Measurements from ENCODE around the gene RAB4A. TPM values are rescaled to one million over a fixed set of nuclear protein-coding genes. Genes with fewer than 3 reads are reported as not detected.

The RAB4A gene
- total and polyA plus RNA-seq, 2 of the 13 experiments (the other 11 are each of a cell fraction or from before 2014, with no cell fraction given), result 56.0 to 80.1 TPM

DNA sequence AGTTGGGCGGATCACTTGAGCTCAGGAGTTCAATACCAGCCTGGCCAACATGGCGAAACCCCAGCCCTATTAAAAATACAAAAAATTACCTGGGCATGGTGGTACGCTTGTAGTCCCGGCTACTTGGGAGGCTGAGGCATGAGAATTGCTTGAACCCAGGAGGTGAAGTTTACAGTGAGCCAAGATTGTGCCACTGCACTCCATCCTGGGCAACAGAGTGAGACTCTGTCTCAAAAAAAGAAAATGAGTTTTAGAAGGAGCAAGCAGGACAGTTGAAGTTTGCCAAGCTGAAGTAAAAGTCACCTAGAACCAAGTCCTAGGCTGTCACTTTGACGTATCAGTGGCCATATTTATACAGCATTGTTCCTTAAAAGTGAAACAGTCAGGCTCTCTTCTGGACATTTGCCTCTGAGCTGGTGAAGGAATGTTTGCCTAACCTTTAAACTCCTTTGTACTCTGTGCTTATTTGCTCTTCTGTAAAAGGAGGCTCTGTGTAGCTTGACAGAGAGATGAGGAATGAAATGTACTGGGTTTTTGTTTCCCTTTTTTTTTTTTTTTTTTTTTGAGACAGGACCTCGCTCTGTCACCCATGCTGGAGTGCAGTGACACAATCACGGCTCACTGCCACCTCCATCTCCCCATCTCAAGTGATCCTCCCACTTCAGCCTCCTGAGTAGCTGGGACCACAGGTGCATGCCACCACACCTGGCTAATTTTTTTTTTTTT is 2.8 kb downstream of the RAB4A start (continued):
- TF ChIP-seq, protein P1, sequence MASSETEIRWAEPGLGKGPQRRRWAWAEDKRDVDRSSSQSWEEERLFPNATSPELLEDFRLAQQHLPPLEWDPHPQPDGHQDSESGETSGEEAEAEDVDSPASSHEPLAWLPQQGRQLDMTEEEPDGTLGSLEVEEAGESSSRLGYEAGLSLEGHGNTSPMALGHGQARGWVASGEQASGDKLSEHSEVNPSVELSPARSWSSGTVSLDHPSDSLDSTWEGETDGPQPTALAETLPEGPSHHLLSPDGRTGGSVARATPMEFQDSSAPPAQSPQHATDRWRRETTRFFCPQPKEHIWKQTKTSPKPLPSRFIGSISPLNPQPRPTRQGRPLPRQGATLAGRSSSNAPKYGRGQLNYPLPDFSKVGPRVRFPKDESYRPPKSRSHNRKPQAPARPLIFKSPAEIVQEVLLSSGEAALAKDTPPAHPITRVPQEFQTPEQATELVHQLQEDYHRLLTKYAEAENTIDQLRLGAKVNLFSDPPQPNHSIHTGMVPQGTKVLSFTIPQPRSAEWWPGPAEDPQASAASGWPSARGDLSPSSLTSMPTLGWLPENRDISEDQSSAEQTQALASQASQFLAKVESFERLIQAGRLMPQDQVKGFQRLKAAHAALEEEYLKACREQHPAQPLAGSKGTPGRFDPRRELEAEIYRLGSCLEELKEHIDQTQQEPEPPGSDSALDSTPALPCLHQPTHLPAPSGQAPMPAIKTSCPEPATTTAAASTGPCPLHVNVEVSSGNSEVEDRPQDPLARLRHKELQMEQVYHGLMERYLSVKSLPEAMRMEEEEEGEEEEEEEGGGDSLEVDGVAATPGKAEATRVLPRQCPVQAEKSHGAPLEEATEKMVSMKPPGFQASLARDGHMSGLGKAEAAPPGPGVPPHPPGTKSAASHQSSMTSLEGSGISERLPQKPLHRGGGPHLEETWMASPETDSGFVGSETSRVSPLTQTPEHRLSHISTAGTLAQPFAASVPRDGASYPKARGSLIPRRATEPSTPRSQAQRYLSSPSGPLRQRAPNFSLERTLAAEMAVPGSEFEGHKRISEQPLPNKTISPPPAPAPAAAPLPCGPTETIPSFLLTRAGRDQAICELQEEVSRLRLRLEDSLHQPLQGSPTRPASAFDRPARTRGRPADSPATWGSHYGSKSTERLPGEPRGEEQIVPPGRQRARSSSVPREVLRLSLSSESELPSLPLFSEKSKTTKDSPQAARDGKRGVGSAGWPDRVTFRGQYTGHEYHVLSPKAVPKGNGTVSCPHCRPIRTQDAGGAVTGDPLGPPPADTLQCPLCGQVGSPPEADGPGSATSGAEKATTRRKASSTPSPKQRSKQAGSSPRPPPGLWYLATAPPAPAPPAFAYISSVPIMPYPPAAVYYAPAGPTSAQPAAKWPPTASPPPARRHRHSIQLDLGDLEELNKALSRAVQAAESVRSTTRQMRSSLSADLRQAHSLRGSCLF (CRISPR knock-in tag; IDR thresholded peaks at IDR 0.05; ENCODE audit: borderline replicate concordance), result no peak
- TF ChIP-seq GABPA (IDR thresholded peaks at IDR 0.05; ENCODE audit: low read depth, low read length) (no peak), GABPA (CRISPR knock-in tag; IDR thresholded peaks at IDR 0.05; ENCODE audit: low read depth) (peak; percentile 29; the same call in 1 of the 2 replicates), ZSCAN20 (CRISPR knock-in tag; IDR thresholded peaks at IDR 0.05; ENCODE audit: borderline replicate concordance) (no peak), ARNT (IDR thresholded peaks at IDR 0.05) (no peak), SKI (IDR thresholded peaks at IDR 0.05; ENCODE audit: partially characterized antibody) (peak; percentile 37), ZNF746 (CRISPR knock-in tag; IDR thresholded peaks at IDR 0.05) (no peak), ZNF496 (CRISPR knock-in tag; IDR thresholded peaks at IDR 0.05; ENCODE audit: insufficient replicate concordance) (no peak), RCOR2 (CRISPR knock-in tag; IDR thresholded peaks at IDR 0.05) (peak; percentile 90), ZNF788 (CRISPR knock-in tag; IDR thresholded peaks at IDR 0.05; ENCODE audit: borderline replicate concordance) (no peak), CBFB (CRISPR knock-in tag; IDR thresholded peaks at IDR 0.05) (0 out of 2 replicates have a peak, but pooled peaks have one; percentile 24), ZNF7 (CRISPR knock-in tag; IDR thresholded peaks at IDR 0.05) (peak; percentile 92), SIN3B (IDR thresholded peaks at IDR 0.05; ENCODE audit: low read length) (no peak), ZNF776 (CRISPR knock-in tag; IDR thresholded peaks at IDR 0.05) (no peak)
- TF ChIP-seq, protein P2, sequence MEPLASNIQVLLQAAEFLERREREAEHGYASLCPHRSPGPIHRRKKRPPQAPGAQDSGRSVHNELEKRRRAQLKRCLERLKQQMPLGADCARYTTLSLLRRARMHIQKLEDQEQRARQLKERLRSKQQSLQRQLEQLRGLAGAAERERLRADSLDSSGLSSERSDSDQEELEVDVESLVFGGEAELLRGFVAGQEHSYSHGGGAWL (CRISPR knock-in tag; IDR thresholded peaks at IDR 0.05), result no peak
- TF ChIP-seq, protein P3, sequence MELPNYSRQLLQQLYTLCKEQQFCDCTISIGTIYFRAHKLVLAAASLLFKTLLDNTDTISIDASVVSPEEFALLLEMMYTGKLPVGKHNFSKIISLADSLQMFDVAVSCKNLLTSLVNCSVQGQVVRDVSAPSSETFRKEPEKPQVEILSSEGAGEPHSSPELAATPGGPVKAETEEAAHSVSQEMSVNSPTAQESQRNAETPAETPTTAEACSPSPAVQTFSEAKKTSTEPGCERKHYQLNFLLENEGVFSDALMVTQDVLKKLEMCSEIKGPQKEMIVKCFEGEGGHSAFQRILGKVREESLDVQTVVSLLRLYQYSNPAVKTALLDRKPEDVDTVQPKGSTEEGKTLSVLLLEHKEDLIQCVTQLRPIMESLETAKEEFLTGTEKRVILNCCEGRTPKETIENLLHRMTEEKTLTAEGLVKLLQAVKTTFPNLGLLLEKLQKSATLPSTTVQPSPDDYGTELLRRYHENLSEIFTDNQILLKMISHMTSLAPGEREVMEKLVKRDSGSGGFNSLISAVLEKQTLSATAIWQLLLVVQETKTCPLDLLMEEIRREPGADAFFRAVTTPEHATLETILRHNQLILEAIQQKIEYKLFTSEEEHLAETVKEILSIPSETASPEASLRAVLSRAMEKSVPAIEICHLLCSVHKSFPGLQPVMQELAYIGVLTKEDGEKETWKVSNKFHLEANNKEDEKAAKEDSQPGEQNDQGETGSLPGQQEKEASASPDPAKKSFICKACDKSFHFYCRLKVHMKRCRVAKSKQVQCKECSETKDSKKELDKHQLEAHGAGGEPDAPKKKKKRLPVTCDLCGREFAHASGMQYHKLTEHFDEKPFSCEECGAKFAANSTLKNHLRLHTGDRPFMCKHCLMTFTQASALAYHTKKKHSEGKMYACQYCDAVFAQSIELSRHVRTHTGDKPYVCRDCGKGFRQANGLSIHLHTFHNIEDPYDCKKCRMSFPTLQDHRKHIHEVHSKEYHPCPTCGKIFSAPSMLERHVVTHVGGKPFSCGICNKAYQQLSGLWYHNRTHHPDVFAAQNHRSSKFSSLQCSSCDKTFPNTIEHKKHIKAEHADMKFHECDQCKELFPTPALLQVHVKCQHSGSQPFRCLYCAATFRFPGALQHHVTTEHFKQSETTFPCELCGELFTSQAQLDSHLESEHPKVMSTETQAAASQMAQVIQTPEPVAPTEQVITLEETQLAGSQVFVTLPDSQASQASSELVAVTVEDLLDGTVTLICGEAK (IDR thresholded peaks at IDR 0.05), result no peak
- TF ChIP-seq, protein P3 (CRISPR knock-in tag; IDR thresholded peaks at IDR 0.05), result peak; percentile 42; the same call in 1 of the 2 replicates

All from HepG2 (cell line).